Measurements from ENCODE around the gene LRPAP1. TPM values are rescaled to one million over a fixed set of nuclear protein-coding genes. Genes with fewer than 3 reads are reported as not detected.

LRPAP1 gene
- total and polyA plus RNA-seq, 2 experiments from 2014 or later: 191 to 299 TPM

DNA sequence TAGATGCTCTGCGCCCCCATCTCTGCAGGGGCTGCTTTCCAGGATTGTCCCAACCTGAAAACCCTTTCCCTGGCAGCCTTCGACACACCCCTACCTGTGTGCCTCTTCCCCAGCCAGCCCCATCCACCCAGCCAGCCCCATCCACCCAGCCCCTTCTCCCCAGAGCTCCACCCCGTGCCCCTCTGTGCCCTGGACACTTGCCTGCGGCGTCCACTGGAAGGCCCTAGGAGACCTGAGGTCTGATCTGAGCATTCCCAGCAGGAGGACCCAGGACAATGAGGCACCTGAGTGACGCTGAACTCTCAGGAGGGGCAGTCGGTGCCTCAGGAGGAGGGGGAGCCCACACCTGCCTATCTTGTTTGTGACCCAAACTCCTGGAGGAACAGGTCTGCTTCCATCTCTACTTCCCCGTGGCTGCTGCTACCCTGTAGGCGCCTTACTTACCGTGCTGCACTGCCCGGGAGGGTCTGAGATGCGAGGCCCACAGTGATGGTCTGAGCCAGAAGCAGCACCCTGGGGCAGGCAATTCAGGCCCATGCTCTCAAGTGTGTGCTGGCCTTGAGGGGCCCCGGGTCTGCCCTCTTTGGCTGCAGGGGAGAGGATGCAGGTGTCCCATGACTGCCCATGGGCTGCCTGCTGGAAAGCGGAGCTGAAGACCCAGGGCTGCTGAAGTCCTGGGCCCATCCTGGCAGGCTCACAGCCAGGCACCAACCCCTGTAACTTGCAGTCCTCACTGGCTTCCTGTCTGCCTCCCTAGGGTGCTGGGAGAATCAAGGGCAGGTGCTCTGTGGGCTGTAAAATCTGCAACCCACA is 4.9 kb downstream of the LRPAP1 start:
- H4K20me1 ChIP-seq (ENCODE audit: insufficient read depth, poor library complexity, severe bottlenecking): peaks cover 55% of the 10 kb centered on the region
- no peak overlapping the region for H2AFZ ChIP-seq
- peaks cover 62% of the 10 kb centered on the region for H3K79me2 ChIP-seq
- H3K27me3 ChIP-seq: no peaks in the 10 kb centered on the region
- H3K4me3 ChIP-seq: no peak overlapping the region
- TF ChIP-seq, protein P1, sequence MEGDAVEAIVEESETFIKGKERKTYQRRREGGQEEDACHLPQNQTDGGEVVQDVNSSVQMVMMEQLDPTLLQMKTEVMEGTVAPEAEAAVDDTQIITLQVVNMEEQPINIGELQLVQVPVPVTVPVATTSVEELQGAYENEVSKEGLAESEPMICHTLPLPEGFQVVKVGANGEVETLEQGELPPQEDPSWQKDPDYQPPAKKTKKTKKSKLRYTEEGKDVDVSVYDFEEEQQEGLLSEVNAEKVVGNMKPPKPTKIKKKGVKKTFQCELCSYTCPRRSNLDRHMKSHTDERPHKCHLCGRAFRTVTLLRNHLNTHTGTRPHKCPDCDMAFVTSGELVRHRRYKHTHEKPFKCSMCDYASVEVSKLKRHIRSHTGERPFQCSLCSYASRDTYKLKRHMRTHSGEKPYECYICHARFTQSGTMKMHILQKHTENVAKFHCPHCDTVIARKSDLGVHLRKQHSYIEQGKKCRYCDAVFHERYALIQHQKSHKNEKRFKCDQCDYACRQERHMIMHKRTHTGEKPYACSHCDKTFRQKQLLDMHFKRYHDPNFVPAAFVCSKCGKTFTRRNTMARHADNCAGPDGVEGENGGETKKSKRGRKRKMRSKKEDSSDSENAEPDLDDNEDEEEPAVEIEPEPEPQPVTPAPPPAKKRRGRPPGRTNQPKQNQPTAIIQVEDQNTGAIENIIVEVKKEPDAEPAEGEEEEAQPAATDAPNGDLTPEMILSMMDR (IDR thresholded peaks at IDR 0.05; ENCODE audit: poor library complexity): no peak
- TF ChIP-seq EZH2phosphoT487 (IDR thresholded peaks at IDR 0.05; ENCODE audit: low read depth, severe bottlenecking, unreplicated experiment): no peak
- no peak for TF ChIP-seq EZH2 (IDR thresholded peaks at IDR 0.05; ENCODE audit: borderline replicate concordance)
- H3K27ac ChIP-seq: no peak overlapping the region
- H3K36me3 ChIP-seq (replicated peaks; ENCODE audit: insufficient read depth, low read depth): no peaks in the 10 kb centered on the region
- no peak for DNase-seq (ENCODE audit: low spot score)
- no peaks in the 10 kb centered on the region for H3K9me2 ChIP-seq (replicated peaks; ENCODE audit: insufficient read depth)
- H3K9me3 ChIP-seq (ENCODE audit: low read depth): no peaks in the 10 kb centered on the region
- WGBS (ENCODE audit: low lambda C conversion rate, missing lambda C conversion rate): 95% methylated on average over 14 of the region's 14 CpGs
- H3K4me1 ChIP-seq (ENCODE audit: insufficient read depth): peaks cover 9% of the 10 kb centered on the region
- H3K4me2 ChIP-seq: no peak overlapping the region

DNA sequence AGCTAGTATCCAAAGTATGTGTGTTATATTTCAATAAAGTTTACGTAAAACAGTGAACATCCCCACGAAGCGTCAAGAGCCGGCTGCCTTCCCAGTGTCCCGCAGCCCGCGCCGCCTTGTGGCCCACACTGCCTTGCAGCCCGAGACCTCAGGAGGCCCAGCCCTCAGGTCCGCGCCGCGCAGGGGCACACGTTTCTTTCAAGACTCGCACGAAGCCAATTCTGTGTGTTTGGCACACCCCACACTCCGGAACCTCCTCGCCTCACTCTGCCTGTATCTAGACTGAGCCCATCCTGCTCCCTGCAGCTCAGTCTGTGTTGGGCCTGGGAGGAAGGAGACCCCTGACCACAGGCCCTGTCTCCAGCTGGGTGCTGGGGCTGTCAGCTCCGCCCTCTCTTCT is 5.8 kb downstream of the LRPAP1 start:
- H3K36me3 ChIP-seq (replicated peaks; ENCODE audit: insufficient read depth, low read depth): no peaks in the 10 kb centered on the region
- no peaks in the 10 kb centered on the region for H3K27me3 ChIP-seq
- H3K4me1 ChIP-seq (ENCODE audit: insufficient read depth): peaks cover 9% of the 10 kb centered on the region
- peaks cover 53% of the 10 kb centered on the region for H4K20me1 ChIP-seq (ENCODE audit: insufficient read depth, poor library complexity, severe bottlenecking)
- no peak overlapping the region for H2AFZ ChIP-seq
- H3K27ac ChIP-seq: no peak overlapping the region
- peaks cover 55% of the 10 kb centered on the region for H3K79me2 ChIP-seq
- DNase-seq (ENCODE audit: low spot score): no peak
- H3K4me3 ChIP-seq: no peak overlapping the region
- TF ChIP-seq, protein P1 (IDR thresholded peaks at IDR 0.05; ENCODE audit: poor library complexity): no peak
- TF ChIP-seq EZH2phosphoT487 (IDR thresholded peaks at IDR 0.05; ENCODE audit: low read depth, severe bottlenecking, unreplicated experiment) (no peak), EZH2 (IDR thresholded peaks at IDR 0.05; ENCODE audit: borderline replicate concordance) (no peak)
- no peaks in the 10 kb centered on the region for H3K9me2 ChIP-seq (replicated peaks; ENCODE audit: insufficient read depth)
- WGBS (ENCODE audit: low lambda C conversion rate, missing lambda C conversion rate): 93% methylated on average over 19 of the region's 19 CpGs
- H3K9me3 ChIP-seq (ENCODE audit: low read depth): no peaks in the 10 kb centered on the region
- H3K4me2 ChIP-seq: no peak overlapping the region

DNA sequence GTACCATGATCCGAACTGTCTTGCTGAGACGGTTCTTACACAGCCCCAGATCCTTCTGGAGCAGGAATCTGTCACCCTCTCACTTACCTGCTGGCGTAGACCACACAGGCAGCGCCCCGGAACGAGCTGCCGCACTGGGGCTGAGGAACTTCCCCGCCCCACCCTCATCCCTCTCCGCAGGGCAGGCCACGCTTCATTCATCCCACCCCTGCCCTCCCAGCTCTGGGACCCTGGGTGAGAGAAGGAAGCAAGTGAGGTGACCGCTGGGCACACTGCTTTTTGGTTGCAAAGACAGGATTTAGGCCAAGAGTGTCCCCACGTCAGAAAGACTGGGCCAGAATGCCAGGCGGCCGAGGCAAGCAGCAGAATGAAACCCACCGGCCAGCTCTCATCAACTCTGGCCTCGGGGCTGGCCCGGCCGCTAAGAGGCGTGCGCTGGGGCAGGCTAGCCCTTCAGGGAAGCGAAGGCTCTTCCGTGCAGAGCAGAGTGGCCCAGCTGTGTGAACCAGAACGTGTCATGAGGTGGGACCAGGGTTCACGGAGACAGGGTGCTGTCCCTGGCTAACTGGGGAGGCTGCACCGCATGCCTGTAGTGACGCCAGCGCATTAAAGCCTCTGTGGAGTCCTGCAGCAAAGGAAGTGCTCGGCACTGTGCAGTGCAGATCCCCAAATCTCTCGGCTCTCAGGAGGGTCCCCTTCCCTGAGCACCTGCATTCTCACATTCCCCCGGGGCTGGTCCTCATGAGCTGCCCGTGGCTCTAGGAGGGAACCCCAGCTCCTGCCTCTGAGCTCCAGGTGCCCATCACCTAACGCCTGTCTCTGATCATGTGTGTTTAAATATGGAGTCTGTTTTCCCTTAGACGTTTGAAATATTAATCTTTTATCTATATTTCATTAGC is 6.4 kb downstream of the LRPAP1 start:
- peaks cover 5% of the 10 kb centered on the region for H3K4me1 ChIP-seq (ENCODE audit: insufficient read depth)
- H3K36me3 ChIP-seq (replicated peaks; ENCODE audit: insufficient read depth, low read depth): no peaks in the 10 kb centered on the region
- peaks cover 46% of the 10 kb centered on the region for H4K20me1 ChIP-seq (ENCODE audit: insufficient read depth, poor library complexity, severe bottlenecking)
- no peak overlapping the region for H3K4me3 ChIP-seq
- 93% methylated on average over 31 of the region's 33 CpGs for WGBS (ENCODE audit: low lambda C conversion rate, missing lambda C conversion rate)
- peaks cover 49% of the 10 kb centered on the region for H3K79me2 ChIP-seq
- DNase-seq (ENCODE audit: low spot score): no peak
- TF ChIP-seq EZH2phosphoT487 (IDR thresholded peaks at IDR 0.05; ENCODE audit: low read depth, severe bottlenecking, unreplicated experiment) (no peak), EZH2 (IDR thresholded peaks at IDR 0.05; ENCODE audit: borderline replicate concordance) (no peak)
- TF ChIP-seq, protein P1 (IDR thresholded peaks at IDR 0.05; ENCODE audit: poor library complexity): no peak
- no peak overlapping the region for H3K4me2 ChIP-seq
- no peaks in the 10 kb centered on the region for H3K9me3 ChIP-seq (ENCODE audit: low read depth)
- no peaks in the 10 kb centered on the region for H3K9me2 ChIP-seq (replicated peaks; ENCODE audit: insufficient read depth)
- H2AFZ ChIP-seq: no peak overlapping the region
- no peaks in the 10 kb centered on the region for H3K27me3 ChIP-seq
- H3K27ac ChIP-seq: no peak overlapping the region
